GM19328 (cell line): Measurements from ENCODE around the gene CLEC18B.
"Not testable (repeated sequence)": the region's sequence is repeated elsewhere in the genome, so short reads cannot be mapped to it uniquely, and the experiment has no call there.

Experiments used
- ATAC-seq: cut with Tn5 transposase; IDR thresholded peaks from one replicate; pipeline ENCODE4 v1.9.1; 2021; ENCODE audit warnings: mild to moderate bottlenecking, moderate library complexity; ENCODE audit not compliant: unreplicated experiment

Gene CLEC18B

GRCh38 chr16:74407362-74407705 is 13.9 kb downstream of the CLEC18B start:
- not testable (repeated sequence) for ATAC-seq

GRCh38 chr16:74406600-74407361 is 14.5 kb downstream of the CLEC18B start:
- ATAC-seq, result not testable (repeated sequence)

- not testable (repeated sequence) for ATAC-seq
These were observed 16.9 kb downstream of the CLEC18B start for GRCh38 chr16:74404148-74404933.

- ATAC-seq, result not testable (repeated sequence)
These were observed 21.0 kb downstream of the CLEC18B start for GRCh38 chr16:74400238-74400637.

- not testable (repeated sequence) for ATAC-seq
These were observed 22.9 kb downstream of the CLEC18B start for GRCh38 chr16:74398212-74398895.

- ATAC-seq, result not testable (repeated sequence)
These were observed 24.7 kb downstream of the CLEC18B start for GRCh38 chr16:74396521-74397017.

- not testable (repeated sequence) for ATAC-seq
These were observed 26.7 kb downstream of the CLEC18B start for GRCh38 chr16:74394604-74395003.

GRCh38 chr16:74394131-74394530 is 27.1 kb downstream of the CLEC18B start:
- ATAC-seq, result not testable (repeated sequence)

- ATAC-seq, result not testable (repeated sequence)
These were observed 29.7 kb downstream of the CLEC18B start for GRCh38 chr16:74391454-74392050.

- not testable (repeated sequence) for ATAC-seq
These were observed 38.8 kb downstream of the CLEC18B start for GRCh38 chr16:74382339-74383034.

- ATAC-seq, result not testable (repeated sequence)
These were observed 47.5 kb downstream of the CLEC18B start for GRCh38 chr16:74373847-74374184.

- ATAC-seq, result no peak
These were observed 48.1 kb downstream of the CLEC18B start for GRCh38 chr16:74372953-74373846.

GRCh38 chr16:74372369-74372768 is 48.9 kb downstream of the CLEC18B start:
- ATAC-seq, result no peak

- not testable (repeated sequence) for ATAC-seq
These were observed 50.7 kb downstream of the CLEC18B start for GRCh38 chr16:74370338-74371135.

GRCh38 chr16:74368002-74368911 is 53.0 kb downstream of the CLEC18B start:
- peak; percentile 93 for ATAC-seq

- peak; percentile 42 for ATAC-seq
These were observed 53.7 kb downstream of the CLEC18B start for GRCh38 chr16:74367469-74368001.
